ENCODE data around the gene MAPRE3. TPM values are rescaled to one million over a fixed set of nuclear protein-coding genes. Genes with fewer than 3 reads are reported as not detected.

The MAPRE3 gene
- total and polyA plus RNA-seq, 7 donors: 22.1 to 149 (median 116) TPM

DNA sequence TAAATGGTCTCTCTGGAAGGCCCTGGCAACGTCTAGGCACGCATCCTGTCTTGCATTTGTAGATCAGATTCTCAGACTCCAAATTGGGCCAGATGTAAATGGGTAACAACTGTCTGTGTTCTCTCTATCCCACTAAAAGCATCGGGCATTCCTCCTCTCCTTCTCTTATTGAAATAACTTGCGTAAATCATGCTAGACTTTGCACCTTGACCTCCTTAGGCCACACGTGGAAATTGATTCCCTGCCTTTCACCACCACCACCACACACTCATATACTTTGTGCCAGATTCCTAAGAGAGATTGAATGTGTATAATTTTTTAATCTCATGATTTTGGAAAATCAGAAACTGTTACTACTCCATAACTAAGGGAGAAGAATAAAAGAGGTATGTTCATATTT is 21.3 kb downstream of the MAPRE3 start:
- Histone ChIP-seq H3K4me3 (no peak overlapping the region), H3K36me3 (ENCODE audit: insufficient read depth in 1 of 2, low read depth in 1 of 2) (peaks cover 0 to 6% of the 10 kb centered on the region in 2 donors), H3K4me1 (peaks cover 8% of the 10 kb centered on the region), H3K9me3 (no peaks in the 10 kb centered on the region), H3K27ac (no peak overlapping the region), H3K27me3 (ENCODE audit: insufficient read depth in 3 of 3, low read length in 2 of 3) (no peaks in the 10 kb centered on the region)
- no peak for ATAC-seq
- no peak for DNase-seq
- 56 to 75% (median 63%) methylated on average over 5 of the region's 5 CpGs for WGBS, 3 donors
- intact Hi-C loops (cut with DNase I): no loop called here
- TF ChIP-seq, protein P1, sequence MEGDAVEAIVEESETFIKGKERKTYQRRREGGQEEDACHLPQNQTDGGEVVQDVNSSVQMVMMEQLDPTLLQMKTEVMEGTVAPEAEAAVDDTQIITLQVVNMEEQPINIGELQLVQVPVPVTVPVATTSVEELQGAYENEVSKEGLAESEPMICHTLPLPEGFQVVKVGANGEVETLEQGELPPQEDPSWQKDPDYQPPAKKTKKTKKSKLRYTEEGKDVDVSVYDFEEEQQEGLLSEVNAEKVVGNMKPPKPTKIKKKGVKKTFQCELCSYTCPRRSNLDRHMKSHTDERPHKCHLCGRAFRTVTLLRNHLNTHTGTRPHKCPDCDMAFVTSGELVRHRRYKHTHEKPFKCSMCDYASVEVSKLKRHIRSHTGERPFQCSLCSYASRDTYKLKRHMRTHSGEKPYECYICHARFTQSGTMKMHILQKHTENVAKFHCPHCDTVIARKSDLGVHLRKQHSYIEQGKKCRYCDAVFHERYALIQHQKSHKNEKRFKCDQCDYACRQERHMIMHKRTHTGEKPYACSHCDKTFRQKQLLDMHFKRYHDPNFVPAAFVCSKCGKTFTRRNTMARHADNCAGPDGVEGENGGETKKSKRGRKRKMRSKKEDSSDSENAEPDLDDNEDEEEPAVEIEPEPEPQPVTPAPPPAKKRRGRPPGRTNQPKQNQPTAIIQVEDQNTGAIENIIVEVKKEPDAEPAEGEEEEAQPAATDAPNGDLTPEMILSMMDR (IDR thresholded peaks at IDR 0.05): no peak

DNA sequence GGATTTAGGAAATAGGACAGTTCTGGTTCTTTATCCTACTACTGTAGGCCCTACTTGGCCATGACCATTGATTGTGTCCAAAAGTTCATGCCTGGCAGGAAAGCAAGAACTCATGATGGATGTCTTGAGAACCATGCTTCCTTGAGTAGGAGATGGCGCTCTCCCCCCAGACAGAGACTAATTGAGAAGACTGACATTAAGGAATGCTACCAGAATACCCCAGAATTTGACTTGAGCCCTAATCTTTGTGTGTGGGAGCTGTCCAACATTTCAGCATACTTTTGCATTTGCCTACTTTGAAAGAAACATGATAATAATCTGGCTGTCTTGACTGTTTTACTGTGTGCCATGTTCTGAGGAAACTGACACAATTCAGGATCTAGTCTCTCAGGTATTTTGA is 23.3 kb downstream of the MAPRE3 start:
- intact Hi-C loops (cut with DNase I): no loop called here
- no peak overlapping the region for H3K4me3 ChIP-seq
- WGBS, 3 donors: 85 to 93% (median 90%) methylated on average over 1 of the region's 1 CpG
- no peaks in the 10 kb centered on the region for H3K36me3 ChIP-seq (ENCODE audit: insufficient read depth in 1 of 2, low read depth in 1 of 2)
- no peaks in the 10 kb centered on the region for H3K27me3 ChIP-seq (ENCODE audit: insufficient read depth in 3 of 3, low read length in 2 of 3)
- H3K27ac ChIP-seq: no peak overlapping the region
- ATAC-seq (no peak), DNase-seq (no peak)
- TF ChIP-seq, protein P1 (IDR thresholded peaks at IDR 0.05): no peak
- no peaks in the 10 kb centered on the region for H3K9me3 ChIP-seq
- peaks cover 10% of the 10 kb centered on the region for H3K4me1 ChIP-seq

DNA sequence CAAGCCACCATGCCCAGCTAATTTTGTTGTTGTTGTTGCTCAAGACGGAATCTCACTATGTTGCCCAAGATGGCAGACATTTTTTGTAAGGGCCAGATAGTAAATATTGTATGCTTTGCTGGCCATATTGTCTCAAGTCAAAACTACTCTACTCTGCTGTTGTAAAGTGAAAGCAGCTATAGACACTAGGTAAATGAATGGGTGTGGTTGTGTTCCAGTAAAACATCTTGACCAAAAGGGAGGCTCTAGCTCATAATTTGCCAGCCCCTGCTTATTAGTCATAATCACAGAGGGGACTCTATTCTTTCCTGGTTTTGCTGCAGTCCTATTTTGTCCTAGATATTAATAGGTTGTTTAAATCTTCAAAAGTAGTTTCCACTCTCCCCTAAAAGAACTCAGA is 24.5 kb downstream of the MAPRE3 start:
- intact Hi-C loops (cut with DNase I): no loop called here
- DNase-seq (no peak), ATAC-seq (no peak)
- no peaks in the 10 kb centered on the region for H3K9me3 ChIP-seq
- WGBS, 3 donors: 83 to 96% (median 85%) methylated on average over 1 of the region's 1 CpG
- no peaks in the 10 kb centered on the region for H3K36me3 ChIP-seq (ENCODE audit: insufficient read depth in 1 of 2, low read depth in 1 of 2)
- H3K4me3 ChIP-seq: no peak overlapping the region
- no peaks in the 10 kb centered on the region for H3K27me3 ChIP-seq (ENCODE audit: insufficient read depth in 3 of 3, low read length in 2 of 3)
- no peak overlapping the region for H3K27ac ChIP-seq
- TF ChIP-seq, protein P1 (IDR thresholded peaks at IDR 0.05): no peak
- H3K4me1 ChIP-seq: peaks cover 10% of the 10 kb centered on the region

DNA sequence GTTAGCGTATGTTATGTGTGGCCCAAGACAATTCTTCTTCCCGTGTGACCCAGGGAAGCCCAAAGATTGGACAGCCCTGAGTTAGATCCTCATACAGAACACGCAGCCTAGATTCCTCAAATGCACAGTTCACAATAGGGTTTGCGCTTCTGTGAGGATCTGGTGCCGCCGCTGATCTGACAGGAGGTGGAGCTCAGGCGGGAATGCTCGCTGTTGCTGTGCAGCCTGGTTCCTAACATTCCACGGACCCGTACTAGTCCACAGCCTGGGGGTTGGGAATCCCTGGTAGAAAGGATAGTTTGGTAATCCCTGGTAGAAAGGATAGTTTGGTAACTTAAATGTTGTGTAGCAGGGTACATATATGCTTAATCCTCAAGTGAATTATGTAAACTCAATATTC is 27.0 kb downstream of the MAPRE3 start:
- DNase-seq (no peak), ATAC-seq (no peak)
- Histone ChIP-seq H3K4me3 (no peak overlapping the region), H3K27me3 (ENCODE audit: insufficient read depth in 3 of 3, low read length in 2 of 3) (no peaks in the 10 kb centered on the region), H3K36me3 (ENCODE audit: insufficient read depth in 1 of 2, low read depth in 1 of 2) (no peaks in the 10 kb centered on the region), H3K27ac (no peak overlapping the region), H3K4me1 (peaks cover 15% of the 10 kb centered on the region), H3K9me3 (no peaks in the 10 kb centered on the region)
- WGBS, 3 donors: 77 to 81% (median 77%) methylated on average over 10 of the region's 10 CpGs
- intact Hi-C loops (cut with DNase I): no loop called here
- TF ChIP-seq, protein P1 (IDR thresholded peaks at IDR 0.05): no peak

DNA sequence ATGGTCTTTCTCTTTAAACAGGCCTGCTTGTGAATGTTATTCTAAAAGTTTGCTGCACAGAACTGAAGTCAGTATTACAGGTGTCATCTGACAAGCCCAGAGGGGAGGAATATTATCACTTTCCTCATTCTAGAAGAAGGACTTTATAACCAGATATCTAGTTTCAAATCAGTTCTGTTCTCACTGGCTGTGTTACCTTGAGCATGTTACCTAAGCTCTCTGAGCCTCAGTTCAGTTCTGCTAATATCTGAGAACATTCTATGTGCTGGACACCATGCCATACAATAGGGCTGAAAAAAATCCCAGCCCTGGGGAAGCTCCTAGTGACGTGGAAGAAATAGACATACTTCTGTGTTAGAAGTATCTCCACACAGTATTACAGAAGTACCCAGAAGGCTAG is 27.9 kb downstream of the MAPRE3 start:
- intact Hi-C loops (cut with DNase I): no loop called here
- Histone ChIP-seq H3K4me3 (no peak overlapping the region), H3K36me3 (ENCODE audit: insufficient read depth in 1 of 2, low read depth in 1 of 2) (no peaks in the 10 kb centered on the region), H3K9me3 (no peaks in the 10 kb centered on the region), H3K27me3 (ENCODE audit: insufficient read depth in 3 of 3, low read length in 2 of 3) (no peaks in the 10 kb centered on the region), H3K27ac (no peak overlapping the region), H3K4me1 (peaks cover 15% of the 10 kb centered on the region)
- no peak for ATAC-seq
- 71 to 93% (median 84%) methylated on average over 1 of the region's 1 CpG for WGBS, 3 donors
- no peak for DNase-seq
- TF ChIP-seq, protein P1 (IDR thresholded peaks at IDR 0.05): no peak
